Body of pancreas (tissue), 4 donors: ENCODE results near the gene TYMS. TPM values are rescaled to one million over a fixed set of nuclear protein-coding genes. Genes with fewer than 3 reads are reported as not detected.

Experiments used
- ATAC-seq: fragments of 150-250 bp; one replicate; pipeline ENCODE4 v1.9.1; 2016
- DNase-seq, 4 donors: peaks; one replicate each; pipeline ENCODE4 v3.0.0-alpha.2; 2019
- H3K27ac ChIP-seq, 4 donors: fragments of 200-600 bp; sonication (generic); 1 replicate in 3 of 4; 2 replicates in 1 of 4; pipeline versions ENCODE4 v1.5.1 to v1.6.1; 2016 to 2019; ENCODE audit warnings: mild to moderate bottlenecking in 1 of 4, mixed read lengths in 1 of 4, moderate library complexity in 1 of 4
- H3K27me3 ChIP-seq, 2 donors: fragments of 200-600 bp; sonication (generic); one replicate each; pipeline ENCODE4 v1.6.0; 2016; ENCODE audit warnings: mild to moderate bottlenecking in 1 of 2
- H3K36me3 ChIP-seq, 2 donors: fragments of 200-600 bp; sonication (generic); replicated peaks in 1 of 2; 2 replicates each; pipeline ENCODE4 v1.5.1; 2016; ENCODE audit warnings: low read depth in 2 of 2; ENCODE audit not compliant: insufficient read depth in 1 of 2
- H3K4me1 ChIP-seq: fragments of 200-600 bp; sonication (generic); one replicate; pipeline ENCODE4 v1.6.0; 2016
- H3K4me3 ChIP-seq, 2 donors: fragments of 200-600 bp; sonication (generic); 1 replicate in 1 of 2; 2 replicates in 1 of 2; pipeline ENCODE4 v1.5.1; 2016 to 2019
- H3K9me3 ChIP-seq, 3 donors: fragments of 200-600 bp; sonication (generic); 1 replicate in 2 of 3; 2 replicates in 1 of 3; pipeline ENCODE4 v1.5.1; 2016
- POLR2A ChIP-seq, 3 donors: fragments of 450-650 bp; IDR thresholded peaks; one replicate each; pipeline ENCODE4 v1.6.1; 2016; ENCODE audit warnings: antibody characterized with exemption in 3 of 3, mild to moderate bottlenecking in 2 of 3
- WGBS, 2 donors: methylation state at CpG; one replicate each; pipeline ENCODE4 v1.1.5; 2017; 5-methylcytosine and 5-hydroxymethylcytosine counted together
- intact Hi-C: fragments of 100-400 bp; cut with DNase I; formaldehyde crosslinking; loops from one replicate; pipeline ENCODE4 v1.15.1; 2023
- total RNA-seq, 2 donors: library from RNA; depleted of rRNA; stranded (reverse); fragments of >200 nt; gene quantifications; one replicate each; pipeline ENCODE4 v1.1.0, GENCODE V29; 2016
- TF ChIP-seq, protein P1 (sequence below), 7 experiments: fragments of 450-650 bp in 4 of 7; fragments of 200-600 bp in 3 of 7; sonication (generic) in 3 of 7; IDR thresholded peaks; one replicate each; pipeline ENCODE4 v1.5.1; 2016 to 2019; ENCODE audit warnings: antibody characterized with exemption in 7 of 7

The TYMS gene
- total RNA-seq, 2 donors from 2014 or later: 1.8 to 7.6 TPM

DNA sequence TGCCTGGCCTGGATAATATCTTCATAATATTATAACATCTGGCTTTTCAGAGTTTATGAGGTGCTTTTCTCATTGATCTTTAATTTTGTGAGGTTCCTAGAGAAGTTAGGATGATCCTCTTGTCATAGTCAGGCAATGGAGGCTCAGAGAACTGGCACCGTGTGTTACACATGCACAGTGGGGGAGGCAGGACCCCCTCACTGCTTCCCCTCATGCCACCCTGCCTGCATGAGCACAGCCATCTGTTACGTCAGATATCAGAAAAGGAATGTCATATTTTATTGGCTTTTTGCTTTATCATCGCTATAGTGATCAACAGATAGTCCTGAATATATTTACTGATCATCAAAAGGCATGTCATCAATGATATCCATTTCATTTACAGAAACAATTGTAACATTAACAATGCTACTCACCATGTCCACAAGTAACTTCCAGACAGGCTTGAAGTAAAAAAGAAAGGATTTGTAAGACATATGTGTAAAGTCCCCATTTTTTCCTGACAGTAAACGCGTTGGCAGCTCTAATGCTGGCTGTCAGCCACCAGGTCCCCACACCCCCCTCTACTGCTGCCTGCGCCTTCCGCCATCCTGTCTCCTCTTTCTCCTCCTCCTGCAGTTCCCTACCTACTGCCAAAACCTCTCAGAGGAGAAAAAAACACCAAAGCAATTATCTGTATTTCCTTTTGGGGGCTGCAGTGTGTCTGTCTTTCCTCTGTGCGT lies 36.2 kb downstream of the TYMS start:
- Histone ChIP-seq H3K27ac (no peak overlapping the region), H3K9me3 (no peaks in the 10 kb centered on the region), H3K27me3 (no peaks in the 10 kb centered on the region), H3K4me1 (peaks cover 9% of the 10 kb centered on the region), H3K4me3 (no peak overlapping the region), H3K36me3 (peaks cover 0 to 4% of the 10 kb centered on the region in 2 donors)
- TF ChIP-seq POLR2A (IDR thresholded peaks at IDR 0.05): no peak
- ATAC-seq (no peak), DNase-seq (no peak)
- intact Hi-C loops: no loop called here
- 65 to 73% methylated on average over 8 of the region's 8 CpGs for WGBS, 2 donors

GRCh38 chr18:697012-697411 lies 39.6 kb downstream of the TYMS start:
- TF ChIP-seq, protein P1, sequence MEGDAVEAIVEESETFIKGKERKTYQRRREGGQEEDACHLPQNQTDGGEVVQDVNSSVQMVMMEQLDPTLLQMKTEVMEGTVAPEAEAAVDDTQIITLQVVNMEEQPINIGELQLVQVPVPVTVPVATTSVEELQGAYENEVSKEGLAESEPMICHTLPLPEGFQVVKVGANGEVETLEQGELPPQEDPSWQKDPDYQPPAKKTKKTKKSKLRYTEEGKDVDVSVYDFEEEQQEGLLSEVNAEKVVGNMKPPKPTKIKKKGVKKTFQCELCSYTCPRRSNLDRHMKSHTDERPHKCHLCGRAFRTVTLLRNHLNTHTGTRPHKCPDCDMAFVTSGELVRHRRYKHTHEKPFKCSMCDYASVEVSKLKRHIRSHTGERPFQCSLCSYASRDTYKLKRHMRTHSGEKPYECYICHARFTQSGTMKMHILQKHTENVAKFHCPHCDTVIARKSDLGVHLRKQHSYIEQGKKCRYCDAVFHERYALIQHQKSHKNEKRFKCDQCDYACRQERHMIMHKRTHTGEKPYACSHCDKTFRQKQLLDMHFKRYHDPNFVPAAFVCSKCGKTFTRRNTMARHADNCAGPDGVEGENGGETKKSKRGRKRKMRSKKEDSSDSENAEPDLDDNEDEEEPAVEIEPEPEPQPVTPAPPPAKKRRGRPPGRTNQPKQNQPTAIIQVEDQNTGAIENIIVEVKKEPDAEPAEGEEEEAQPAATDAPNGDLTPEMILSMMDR (IDR thresholded peaks at IDR 0.05): no peak
- TF ChIP-seq POLR2A (IDR thresholded peaks at IDR 0.05): no peak
- Histone ChIP-seq H3K27ac (no peak overlapping the region), H3K27me3 (no peaks in the 10 kb centered on the region), H3K9me3 (no peaks in the 10 kb centered on the region), H3K4me3 (no peak overlapping the region), H3K36me3 (no peaks in the 10 kb centered on the region), H3K4me1 (peaks cover 9% of the 10 kb centered on the region)
- WGBS, 2 donors: 93 to 97% methylated on average over 4 of the region's 4 CpGs
- DNase-seq: no peak
- intact Hi-C loops: no loop called here
- ATAC-seq: no peak

DNA sequence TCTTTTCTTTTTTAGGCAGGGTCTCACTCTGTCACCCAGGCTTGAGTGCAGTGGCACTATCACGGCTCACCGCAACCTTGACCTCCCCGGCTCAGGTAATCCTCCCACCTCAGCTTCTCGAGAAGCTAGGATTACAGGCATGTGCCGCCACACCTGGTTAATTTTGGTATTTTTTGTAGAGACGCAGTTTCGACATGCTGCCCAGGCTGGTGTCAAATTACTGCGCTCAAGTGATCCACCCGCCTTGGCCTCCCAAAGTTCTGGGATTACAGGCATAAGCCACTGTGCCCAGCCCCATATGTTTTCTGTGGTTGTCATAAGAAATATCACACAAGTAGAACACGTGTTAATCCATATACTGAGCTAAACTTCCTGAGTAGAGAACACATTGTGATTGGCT lies 40.3 kb downstream of the TYMS start:
- peak in 2 of 4 donors; percentile 17 to 60 for DNase-seq

GRCh38 chr18:703213-703967 lies 45.9 kb downstream of the TYMS start:
- H3K27me3 ChIP-seq: no peaks in the 10 kb centered on the region
- TF ChIP-seq POLR2A (IDR thresholded peaks at IDR 0.05): no peak
- TF ChIP-seq, protein P1 (IDR thresholded peaks at IDR 0.05): no peak
- H3K9me3 ChIP-seq: no peaks in the 10 kb centered on the region
- intact Hi-C loops: no loop called here
- H3K4me3 ChIP-seq: no peak overlapping the region
- 71 to 85% methylated on average over 7 to 8 of the region's 8 CpGs for WGBS, 2 donors
- peak overlapping the region in 2 of 4 donors; percentile 13 to 49 for H3K27ac ChIP-seq
- H3K4me1 ChIP-seq: peaks cover 10% of the 10 kb centered on the region
- peak; percentile 42 for ATAC-seq
- H3K36me3 ChIP-seq: no peaks in the 10 kb centered on the region
- DNase-seq: no peak

More for the DNA sequence above, 40.3 kb downstream of the TYMS start:
- H3K36me3 ChIP-seq: no peaks in the 10 kb centered on the region
- H3K4me1 ChIP-seq: peaks cover 5% of the 10 kb centered on the region
- no peak overlapping the region for H3K27ac ChIP-seq
- H3K9me3 ChIP-seq: no peaks in the 10 kb centered on the region
- no peak for ATAC-seq
- WGBS, 2 donors: 68 to 92% methylated on average over 10 of the region's 10 CpGs
- H3K4me3 ChIP-seq: no peak overlapping the region
- H3K27me3 ChIP-seq: no peaks in the 10 kb centered on the region
- TF ChIP-seq, protein P1 (IDR thresholded peaks at IDR 0.05): peak in 3 of 7 experiments; percentile 9 to 46 (median 23)
- no peak for TF ChIP-seq POLR2A (IDR thresholded peaks at IDR 0.05)
- intact Hi-C loops: no loop called here

DNA sequence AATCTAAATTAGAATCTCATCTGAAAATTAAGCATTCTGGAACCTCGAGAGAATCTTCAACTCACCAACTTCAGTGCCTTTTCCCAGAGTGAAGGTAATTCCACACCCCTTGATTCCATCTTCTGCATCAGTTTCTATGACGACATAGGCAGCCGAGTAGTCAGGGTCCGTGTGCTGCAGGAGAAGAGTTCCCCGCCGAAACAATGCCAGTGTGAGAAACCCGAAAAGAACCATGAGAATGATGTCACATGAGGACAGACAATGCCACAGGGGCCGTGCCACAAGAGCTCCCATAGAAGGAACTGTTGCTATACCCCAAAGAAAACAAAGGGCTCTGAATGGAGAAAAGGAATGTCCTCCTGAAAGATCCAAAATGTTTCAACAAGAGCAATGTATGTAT lies 49.0 kb downstream of the TYMS start:
- 87 to 88% methylated on average over 8 of the region's 8 CpGs for WGBS, 2 donors
- Histone ChIP-seq H3K4me1 (peaks cover 24% of the 10 kb centered on the region), H3K27me3 (no peaks in the 10 kb centered on the region), H3K4me3 (no peak overlapping the region), H3K27ac (no peak overlapping the region), H3K9me3 (no peaks in the 10 kb centered on the region), H3K36me3 (no peaks in the 10 kb centered on the region)
- TF ChIP-seq, protein P1 (IDR thresholded peaks at IDR 0.05): no peak
- no peak for TF ChIP-seq POLR2A (IDR thresholded peaks at IDR 0.05)
- DNase-seq (no peak), ATAC-seq (no peak)
- intact Hi-C loops: no loop called here
